GM18499 (cell line): ENCODE data around the gene CUL7.
"Not testable (repeated sequence)": the region's sequence is repeated elsewhere in the genome, so short reads cannot be mapped to it uniquely, and the experiment has no call there.

Experiments used
- ATAC-seq: cut with Tn5 transposase; IDR thresholded peaks from one replicate; pipeline ENCODE4 v1.9.1; 2021; ENCODE audit warnings: moderate number of reproducible peaks; ENCODE audit not compliant: insufficient read depth, unreplicated experiment

CUL7 gene

DNA sequence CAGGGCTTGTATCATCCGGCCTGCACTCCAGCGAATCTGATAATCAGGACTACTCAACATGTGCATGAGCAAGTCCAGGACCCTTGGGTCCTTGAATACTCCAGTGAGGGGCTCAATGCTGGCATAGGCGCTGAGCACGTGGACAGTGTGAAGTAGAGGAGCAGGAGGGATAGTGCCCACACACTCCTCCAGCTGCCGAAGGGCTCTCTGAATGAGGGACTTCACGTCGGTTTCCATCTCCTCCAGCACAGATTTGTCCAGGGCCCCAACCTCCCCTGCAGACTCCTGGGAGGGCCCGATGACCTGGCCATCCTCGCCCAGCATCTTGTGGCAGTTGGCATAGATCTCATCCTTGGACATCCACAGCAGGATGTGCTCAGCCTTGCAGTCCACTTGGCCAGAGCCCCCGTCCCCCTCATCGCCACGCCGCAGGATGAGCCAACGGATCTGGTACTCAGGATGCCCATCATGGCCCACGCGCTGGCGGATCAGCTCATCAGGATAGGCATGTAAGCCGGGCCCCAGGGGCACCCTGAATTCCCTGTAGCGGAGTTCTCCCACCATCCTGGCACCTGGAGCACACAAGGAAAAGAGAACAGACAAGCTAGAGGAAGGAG is 1.3 kb downstream of the CUL7 start:
- ATAC-seq: no peak

DNA sequence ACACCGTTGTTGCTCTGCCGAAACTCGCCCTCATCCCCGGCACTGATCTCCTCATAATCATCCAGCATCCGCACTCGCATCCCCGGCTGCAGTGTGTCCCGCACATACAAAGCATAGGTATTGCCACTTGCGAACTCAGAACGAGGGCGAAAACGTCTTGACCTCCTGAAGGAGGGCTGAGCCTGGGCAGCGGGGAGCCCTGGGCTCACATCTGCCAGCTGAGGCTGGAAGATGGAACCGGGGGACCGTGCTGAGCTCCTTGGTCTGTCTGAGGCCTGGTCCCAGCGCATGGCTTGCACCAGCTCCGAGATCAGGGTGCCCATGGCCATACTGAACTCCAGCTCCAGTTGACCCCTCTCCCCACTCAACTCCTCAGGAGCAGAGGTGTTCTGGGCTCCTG is 2.7 kb downstream of the CUL7 start:
- no peak for ATAC-seq

DNA sequence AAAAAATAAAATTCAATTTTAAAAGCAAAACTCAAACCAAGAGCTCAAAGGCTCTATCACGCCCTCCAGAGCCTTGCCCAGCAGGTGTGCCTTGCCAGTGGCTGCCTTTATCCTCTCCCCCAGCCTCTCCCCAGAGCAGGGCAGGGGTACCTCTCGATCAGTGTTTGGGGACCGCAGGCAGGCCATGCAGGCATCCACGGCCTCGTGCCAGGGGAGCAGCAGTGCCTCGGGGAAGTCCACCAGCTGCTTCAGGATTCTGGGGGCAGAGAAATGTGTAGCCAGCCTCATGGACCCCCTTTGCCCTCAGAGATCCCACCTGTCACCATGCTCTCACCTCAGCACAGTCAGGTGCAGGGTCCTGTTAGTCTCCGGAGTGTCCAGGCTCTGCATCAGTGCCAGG is 5.7 kb downstream of the CUL7 start:
- ATAC-seq: no peak

DNA sequence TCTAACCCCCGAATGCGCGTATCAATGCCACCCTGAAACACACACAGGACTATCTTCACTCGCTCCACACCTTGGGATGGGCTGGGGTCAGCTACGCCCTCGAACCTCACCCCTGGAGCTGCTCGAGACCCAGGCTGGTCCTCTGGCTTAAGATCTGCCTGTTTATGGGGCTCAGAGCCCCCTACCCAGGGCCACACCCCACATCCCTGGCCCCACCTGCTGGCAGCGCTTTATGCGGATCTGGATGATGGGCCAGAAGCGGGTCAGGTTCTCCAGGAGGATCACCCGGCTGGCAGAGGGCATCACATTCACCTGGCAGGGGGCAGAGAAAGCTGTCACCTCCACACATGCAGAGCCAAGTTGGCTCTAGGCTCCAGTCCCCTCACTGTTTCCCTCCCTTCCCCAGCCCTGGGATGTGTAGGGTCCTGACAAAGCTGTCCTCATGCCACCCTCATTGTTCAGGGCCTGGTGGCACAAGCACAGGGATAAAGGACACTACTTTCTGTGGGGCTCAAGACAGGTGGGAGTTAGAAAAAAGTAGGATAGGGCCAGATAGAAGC is 8.2 kb downstream of the CUL7 start:
- ATAC-seq: no peak

DNA sequence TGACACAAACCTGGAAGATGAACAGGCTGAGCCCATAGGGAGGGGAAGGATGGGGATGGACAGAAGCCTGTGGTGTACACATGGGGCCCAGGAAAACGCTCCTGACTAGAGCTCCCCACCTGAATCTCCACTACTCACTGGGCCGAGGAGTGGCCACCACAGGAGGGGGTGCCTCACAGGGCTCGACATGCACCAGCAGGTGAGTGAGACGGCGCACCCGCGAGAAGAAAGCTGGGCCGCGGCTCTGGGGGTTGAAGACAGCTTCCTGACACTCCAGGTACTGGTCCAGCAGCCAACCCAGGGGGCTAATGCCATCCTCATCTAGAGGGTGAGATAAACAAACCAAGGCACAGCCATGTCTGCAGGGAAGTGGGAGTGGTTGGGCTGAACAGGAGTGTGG is 10.3 kb downstream of the CUL7 start:
- no peak for ATAC-seq

DNA sequence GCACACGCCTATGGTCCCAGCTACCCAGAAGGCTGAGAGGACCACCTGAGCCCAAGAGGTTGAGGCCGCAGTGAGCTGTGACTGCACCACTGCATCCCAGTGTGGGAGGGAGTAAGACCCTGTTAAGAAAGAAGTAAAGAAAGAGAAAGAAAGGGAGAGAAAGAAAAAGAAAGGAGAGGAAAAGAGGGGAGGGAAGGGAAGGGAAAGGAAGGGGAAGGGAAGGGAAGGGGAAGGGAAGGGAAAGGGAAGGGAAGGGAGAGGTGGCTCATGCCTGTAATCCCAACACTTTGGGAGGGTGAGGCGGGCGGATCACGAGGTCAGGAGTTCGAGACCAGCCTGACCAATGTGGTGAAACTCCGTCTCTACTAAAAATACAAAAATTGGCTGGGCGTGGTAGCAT is 12.2 kb downstream of the CUL7 start:
- not testable (repeated sequence) for ATAC-seq

DNA sequence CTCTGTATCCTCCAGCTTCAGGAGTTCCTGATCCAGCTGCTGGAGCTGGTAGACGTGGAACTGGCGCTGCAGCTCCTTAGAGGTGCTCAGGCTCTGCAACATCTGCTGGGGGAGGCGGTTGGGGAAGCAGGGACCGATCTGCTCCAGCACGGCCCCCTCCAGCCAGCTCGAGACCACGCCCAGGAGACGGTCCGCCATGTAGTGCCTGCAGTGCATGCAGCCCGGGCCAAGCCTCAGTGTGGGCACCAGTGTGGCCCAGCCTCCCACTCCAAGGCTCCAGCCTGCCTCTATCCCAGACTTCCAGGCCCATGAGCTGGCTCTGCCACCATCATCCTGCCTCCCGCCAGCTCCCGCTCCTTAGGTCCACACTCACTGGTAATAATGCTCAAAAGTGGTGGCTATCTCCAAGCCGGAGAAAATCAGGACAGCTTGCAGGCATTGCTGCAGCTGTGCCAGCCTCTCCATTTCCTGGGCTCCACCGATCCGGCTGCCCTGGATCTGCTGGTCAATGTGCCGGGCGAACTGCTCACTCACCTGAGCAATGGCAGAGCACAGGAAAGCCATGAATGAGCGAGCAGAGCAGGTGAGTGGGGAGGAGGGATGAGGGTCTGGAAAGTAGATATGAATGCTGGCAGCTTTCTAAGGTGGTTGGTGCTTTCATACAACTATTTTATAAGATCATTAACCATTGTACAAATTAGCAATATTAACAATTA is 13.0 kb downstream of the CUL7 start:
- ATAC-seq: no peak

DNA sequence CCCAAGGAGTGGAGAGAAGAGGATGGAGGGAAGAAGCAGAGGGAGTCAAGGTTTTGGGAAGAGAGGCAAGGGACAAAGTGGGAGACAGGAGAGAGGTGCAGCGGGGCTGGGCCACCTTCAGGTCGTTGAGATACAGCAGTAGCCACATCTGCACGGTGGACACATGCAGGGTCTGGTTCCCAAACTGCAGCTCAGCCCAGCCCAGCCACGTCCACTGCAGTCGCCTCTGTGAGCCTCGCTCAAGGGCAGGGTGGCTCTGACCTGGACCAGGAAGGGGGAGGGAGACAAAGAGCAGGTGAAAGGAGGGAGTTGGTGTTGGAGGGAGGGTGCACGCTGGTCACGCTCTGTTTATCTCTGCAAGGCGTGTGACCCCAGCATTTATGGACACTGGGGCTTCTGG is 14.9 kb downstream of the CUL7 start:
- ATAC-seq: no peak

DNA sequence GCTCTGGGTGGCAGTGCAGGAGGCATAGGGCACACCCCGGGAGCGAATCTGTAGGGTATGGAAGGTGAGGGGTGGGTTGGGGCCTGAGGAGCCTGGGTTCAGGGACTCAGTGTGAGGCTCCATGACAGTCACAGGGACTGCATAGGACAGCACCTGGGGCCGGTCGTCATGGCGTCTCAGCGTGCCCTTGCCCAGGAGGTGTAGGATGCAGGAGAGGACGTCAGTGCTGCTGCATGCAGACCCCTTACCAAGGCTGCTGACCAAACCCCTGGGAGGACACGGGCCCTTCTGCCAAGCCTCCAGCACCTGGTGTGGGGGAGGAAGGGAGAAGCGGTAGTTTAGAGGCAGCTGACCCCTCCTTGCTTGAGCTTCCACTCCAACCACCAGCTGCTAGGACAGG is 15.9 kb downstream of the CUL7 start:
- ATAC-seq: no peak

DNA sequence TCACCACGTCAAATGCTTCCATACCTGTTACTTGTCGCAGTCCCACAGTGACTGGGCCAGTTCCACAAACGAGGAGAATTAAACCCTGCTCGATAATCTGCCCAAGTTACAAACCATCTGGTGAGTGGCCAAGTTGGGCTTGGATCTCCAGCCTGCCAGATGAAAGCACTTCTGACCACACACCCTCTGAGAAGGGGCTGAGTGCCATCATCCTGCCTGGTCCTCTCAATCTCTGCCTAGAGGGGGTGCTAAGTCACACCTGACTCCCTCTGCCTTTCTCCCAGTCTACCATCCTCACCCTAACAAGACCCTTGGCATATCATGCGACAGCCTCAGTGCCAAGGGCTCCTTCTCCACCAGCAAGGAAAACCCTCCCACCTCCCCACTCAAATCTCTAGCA is 16.5 kb downstream of the CUL7 start:
- no peak for ATAC-seq

DNA sequence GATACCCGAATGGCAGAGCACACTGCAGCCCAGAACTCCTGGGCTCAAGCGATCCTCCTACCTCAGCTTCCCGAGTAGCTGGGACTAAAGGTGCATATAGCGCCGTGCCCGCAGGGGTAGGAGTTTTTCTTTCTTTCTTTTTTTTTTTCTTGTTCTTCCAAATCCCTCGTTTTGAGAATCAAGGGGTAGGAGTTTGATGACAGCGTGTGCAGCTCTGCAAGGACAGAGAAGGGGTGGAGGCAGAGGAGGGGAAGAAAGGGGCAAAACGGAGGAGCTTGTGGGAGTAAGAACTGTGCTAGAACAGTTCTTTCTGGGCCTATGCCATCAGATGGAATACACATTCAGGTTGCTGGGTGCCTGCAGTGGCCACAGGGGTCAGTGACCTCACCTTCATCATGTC is 16.9 kb downstream of the CUL7 start:
- ATAC-seq: no peak

DNA sequence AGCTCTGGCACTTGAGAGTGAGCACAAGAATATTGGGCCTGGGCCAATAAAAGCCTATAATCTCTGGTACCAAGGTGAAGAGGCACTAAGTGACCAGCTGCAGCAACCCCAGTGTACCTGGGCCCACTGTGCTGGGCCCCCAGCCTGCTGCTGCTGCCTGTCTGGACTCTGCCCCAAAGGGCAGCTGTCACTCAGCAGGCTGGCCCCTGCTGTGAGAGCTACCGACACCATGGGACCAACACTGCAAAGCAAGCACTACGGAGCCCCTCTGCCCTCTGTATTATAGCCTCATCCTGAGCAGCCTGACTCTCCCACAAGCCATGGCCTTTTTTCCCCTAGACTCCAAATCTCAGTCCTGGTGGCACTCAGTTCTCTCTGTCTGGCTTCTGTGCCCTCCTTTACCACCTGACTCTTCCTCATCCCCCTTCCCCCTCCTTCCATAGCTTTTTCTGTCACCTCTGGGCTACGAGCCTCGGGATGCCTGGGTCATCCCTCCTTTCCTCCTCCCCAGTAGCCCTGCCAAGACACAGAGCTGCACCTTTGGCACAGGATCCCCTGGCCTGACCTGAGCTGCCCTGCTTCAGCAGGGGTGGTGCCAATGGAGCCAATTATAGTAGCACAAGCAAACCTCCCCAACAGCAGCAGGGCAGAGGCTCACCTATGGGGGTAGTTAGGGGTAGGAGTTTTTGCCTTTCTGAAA is 18.0 kb downstream of the CUL7 start:
- no peak for ATAC-seq

DNA sequence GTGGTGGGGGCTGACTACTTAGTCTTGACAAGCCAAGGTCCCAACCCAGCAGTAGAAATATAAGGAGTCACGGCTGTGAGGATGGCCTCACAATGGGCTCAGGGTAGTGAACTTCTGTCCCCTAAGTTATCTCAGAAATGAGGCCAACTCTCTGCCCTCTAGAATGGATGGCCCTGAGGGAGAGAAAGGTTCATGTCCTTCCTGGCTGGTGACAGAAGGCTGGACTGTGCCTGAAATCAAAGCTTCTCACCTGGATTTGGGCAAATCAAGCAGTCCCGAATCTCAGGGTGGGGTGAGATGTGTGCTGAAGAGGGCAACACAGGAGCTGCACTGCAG is 19.5 kb downstream of the CUL7 start:
- no peak for ATAC-seq

DNA sequence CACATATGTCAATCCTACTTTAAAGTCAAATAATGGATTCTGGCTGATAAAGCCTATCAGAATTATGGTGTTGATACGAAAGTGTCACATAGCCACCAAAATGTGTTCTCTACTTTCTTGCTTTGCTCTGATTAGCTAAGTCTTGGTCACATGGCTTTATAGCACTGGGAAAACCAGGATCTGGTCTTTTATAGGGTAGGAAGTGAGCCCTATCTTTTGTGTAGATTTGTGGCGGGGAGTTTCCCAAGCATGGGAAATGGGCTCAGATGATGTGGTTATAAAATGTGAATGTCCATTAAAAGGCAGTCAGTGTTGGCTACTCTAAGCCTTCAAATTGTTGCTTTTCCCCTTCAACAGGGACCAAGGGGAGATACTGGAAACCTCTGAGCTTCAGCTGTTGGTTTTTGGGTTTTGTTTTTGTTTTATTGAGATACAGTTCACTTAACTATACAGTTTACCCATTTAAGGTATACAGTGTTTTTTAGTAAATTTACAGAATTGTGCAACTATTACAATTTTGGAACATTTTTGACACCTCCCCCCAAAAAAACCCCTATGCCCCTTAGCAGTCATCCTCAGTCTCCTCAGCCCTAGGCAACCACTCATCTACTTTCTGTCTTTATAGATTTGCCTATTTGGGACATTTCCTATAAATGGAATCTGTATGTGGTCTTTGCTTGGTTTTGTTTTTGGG is 20.0 kb downstream of the CUL7 start:
- no peak for ATAC-seq

DNA sequence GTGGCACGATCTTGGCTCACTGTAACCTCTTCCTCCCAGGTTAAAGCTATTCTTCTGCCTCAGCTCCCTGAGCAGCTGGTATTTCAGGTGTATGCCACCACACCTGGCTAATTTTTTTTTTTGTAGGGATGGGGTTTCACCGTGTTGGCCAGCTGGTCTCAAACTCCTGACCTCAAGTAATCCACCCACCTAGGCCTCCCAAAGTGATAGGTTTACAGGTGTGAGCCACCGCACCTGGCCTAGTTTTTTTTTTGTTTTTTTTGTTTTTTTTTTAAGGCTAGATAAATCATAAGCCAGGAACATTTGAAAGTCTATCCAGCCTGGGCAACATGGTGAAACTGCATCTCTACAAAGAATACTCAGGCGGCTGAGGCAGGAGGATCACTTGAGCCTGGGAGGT is 21.3 kb downstream of the CUL7 start:
- no peak for ATAC-seq

DNA sequence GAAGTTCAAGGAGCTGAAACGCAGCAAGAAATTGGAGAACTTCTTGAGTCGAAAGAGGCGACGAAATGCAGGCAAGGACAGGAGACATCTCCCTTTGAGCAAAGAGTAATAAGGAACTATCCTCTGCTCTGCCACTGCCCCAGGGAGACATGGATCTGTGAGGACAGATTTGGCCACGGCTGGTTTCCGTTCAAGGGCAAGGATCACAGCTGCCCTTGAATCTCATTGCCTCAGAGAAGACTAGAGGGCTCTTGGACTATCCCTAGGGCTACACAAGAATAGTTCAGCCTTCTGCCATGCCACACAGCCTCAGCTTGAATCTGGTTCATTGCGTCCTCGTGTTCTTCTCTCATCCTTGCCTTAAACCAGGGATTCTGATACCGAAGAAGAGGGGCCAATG is 24.5 kb downstream of the CUL7 start:
- no peak for ATAC-seq

DNA sequence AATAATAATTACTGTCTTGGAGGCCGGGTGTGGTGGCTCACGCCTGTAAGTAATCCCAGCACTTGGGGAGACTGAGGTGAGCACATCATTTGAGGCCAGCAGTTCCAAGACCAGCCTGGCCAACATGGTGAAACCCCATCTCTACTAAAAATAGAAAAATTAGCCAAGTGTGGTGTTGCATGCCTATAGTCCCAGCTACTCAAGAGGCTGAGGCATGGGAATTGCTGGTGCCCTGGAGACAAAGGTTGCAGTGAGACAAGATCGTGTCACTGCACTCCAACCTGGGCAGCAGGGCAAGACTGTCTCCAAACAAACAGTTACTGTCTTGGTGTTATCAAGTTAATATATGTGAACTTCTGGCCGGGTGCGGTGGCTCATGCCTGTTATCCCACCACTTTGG is 27.3 kb downstream of the CUL7 start:
- no peak for ATAC-seq

DNA sequence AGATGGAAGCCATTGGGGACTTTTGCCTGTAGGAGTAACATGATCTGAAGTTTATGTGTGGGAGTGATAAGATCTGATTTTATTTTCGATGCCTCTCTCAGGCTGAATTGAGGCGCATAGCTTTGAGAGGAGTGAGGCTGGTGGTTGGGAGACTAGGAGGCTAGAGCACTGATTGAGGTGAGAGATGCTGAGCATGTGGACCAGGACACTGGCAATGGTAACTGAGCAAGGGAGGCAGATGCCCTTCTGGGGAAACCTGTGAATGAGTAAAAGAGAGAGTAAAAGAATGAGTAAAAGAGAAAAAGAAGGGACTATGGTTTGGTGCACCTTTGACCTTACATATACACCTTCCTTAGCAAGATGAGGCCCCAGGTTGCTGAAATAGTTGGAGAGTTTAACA is 29.2 kb downstream of the CUL7 start:
- ATAC-seq: no peak

DNA sequence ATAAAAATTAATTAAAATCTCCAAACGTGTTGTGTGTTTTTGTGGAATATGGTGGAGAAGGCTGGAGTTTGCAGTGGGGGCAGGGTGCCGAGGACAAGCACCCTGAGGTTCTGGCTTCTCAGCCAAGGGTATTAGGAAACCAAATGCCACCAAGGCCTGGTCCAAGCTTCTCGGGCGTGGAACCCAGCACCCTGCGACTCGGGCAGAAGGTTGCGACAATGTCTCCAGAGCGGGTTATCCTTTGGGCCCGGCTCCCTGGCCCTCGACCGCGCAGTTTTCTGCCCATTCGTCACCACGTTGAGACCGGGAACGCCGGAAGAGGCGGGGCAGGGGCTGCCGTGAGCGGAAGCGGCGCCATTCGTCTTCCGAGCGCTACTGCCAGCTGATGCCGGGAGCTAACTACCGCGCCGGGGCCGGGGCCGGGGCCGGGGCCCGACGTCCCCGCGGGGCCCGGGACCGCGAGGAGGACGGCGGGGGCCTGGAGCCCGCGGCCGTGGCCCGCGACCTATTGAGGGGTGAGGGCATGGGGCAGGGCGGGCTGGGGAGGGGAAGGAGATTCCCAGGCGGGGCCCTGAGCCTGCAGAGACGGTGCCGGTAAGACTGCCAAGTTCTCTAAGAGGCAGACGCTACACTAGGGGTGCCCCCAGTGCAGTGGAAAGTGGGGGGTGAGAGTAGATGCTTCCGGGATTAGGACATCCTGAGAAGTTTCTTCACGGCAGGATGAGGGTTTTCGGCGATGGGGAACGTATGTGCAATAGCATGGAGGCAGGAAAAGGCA is 32.2 kb downstream of the CUL7 start, which contains the start of gene RRP36:
Gene RRP36, plus strand, starts transcription at position 354 of the 778 bp plus-strand sequence. Its CDS starts 32 bp downstream, at position 386.
- no peak for ATAC-seq

DNA sequence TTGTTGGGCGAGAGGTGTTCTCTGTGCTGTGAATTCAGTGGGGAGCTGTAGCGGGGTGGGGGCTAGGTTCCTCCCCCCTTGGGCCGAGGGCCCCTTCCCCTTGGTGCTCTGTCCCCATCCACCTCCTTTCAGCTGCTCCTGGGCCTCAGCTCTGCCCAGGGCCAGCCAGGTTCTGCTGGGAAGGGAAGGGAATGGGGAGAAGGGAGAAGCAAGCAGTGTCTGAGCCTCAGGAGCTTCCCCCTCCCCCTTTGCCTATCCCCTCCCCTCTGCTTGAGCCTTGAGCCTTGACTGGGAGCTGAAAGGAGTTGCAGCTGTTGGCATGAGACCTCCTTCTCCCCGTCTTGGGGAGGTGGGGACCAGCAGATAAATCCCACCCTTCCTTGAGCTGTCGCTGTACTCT is 32.8 kb downstream of the CUL7 start:
- ATAC-seq: no peak
